HEK293 (cell line): ENCODE measurements around the gene SHROOM3.

Experiments
- CTCF ChIA-PET: fragments of 350-600 bp; formaldehyde crosslinking; extraction: SDS; loops from one replicate; lab custom pipeline; 2021; ENCODE audit warnings: antibody characterized with exemption; lab: Yijun Ruan, JAX
- POLR2A ChIA-PET: fragments of 300-600 bp; formaldehyde crosslinking; extraction: SDS; loops from one replicate; lab custom pipeline; 2020; ENCODE audit warnings: antibody characterized with exemption, inconsistent platforms; lab: Yijun Ruan, JAX
- H3K27ac ChIP-seq: fragments of 200-500 bp; sonication (Bioruptor generic); 2 replicates; pipeline ENCODE4 v1.5.1; 2014; ENCODE audit warnings: low read depth, low read length, control low read depth, inconsistent platforms; ENCODE audit errors: extremely low read depth
- H3K36me3 ChIP-seq, 2 experiments: fragments of 200-500 bp in 1 of 2; sonication (Bioruptor generic) in 1 of 2; 1 replicate in 1 of 2; 2 replicates in 1 of 2; pipeline ENCODE4 v1.5.1; 2014 to 2017; ENCODE audit warnings: inconsistent platforms in 2 of 2, low read length in 2 of 2; ENCODE audit not compliant: control insufficient read depth in 2 of 2, insufficient read depth in 1 of 2
- H3K4me1 ChIP-seq: fragments of 200-500 bp; sonication (Bioruptor generic); 2 replicates; pipeline ENCODE4 v1.5.1; 2014; ENCODE audit warnings: mild to moderate bottlenecking, low read length, inconsistent platforms; ENCODE audit not compliant: control insufficient read depth, insufficient read depth
- H3K4me3 ChIP-seq: 2 replicates; pipeline ENCODE4 v1.5.1; 2011; ENCODE audit warnings: low read depth, mild to moderate bottlenecking, control low read depth, low read length, moderate library complexity
- H3K9me3 ChIP-seq: fragments of 200-500 bp; sonication (Bioruptor generic); 2 replicates; pipeline ENCODE4 v1.5.1; 2014; ENCODE audit warnings: low read depth, low read length, inconsistent platforms; ENCODE audit not compliant: control insufficient read depth, insufficient read depth
- PRDM1 ChIP-seq: fragments of 450-650 bp; formaldehyde crosslinking; IDR thresholded peaks from 2 replicates; pipeline ENCODE4; 2016; ENCODE audit warnings: missing biosample characterization, missing genetic modification characterization
- PRDM6 ChIP-seq: fragments of 450-650 bp; formaldehyde crosslinking; IDR thresholded peaks from 2 replicates; pipeline ENCODE4 v1.5.1; 2017; ENCODE audit warnings: missing biosample characterization, missing genetic modification characterization
- WT1 ChIP-seq: fragments of 450-650 bp; formaldehyde crosslinking; IDR thresholded peaks from 2 replicates; pipeline ENCODE4 v1.5.1; 2016; ENCODE audit warnings: missing biosample characterization, missing genetic modification characterization
- ZNF10 ChIP-seq: fragments of 450-650 bp; formaldehyde crosslinking; IDR thresholded peaks from 2 replicates; pipeline ENCODE4 v1.5.1; 2017; ENCODE audit warnings: missing biosample characterization, missing genetic modification characterization
- ZNF138 ChIP-seq: fragments of 450-650 bp; formaldehyde crosslinking; IDR thresholded peaks from 2 replicates; pipeline ENCODE4 v1.5.1; 2016; ENCODE audit warnings: missing biosample characterization, missing genetic modification characterization, borderline replicate concordance
- ZNF184 ChIP-seq: fragments of 450-650 bp; IDR thresholded peaks from 2 replicates; pipeline ENCODE4 v1.5.1; 2018; ENCODE audit warnings: missing biosample characterization, mild to moderate bottlenecking, missing genetic modification characterization
- ZNF292 ChIP-seq: fragments of 450-650 bp; formaldehyde crosslinking; IDR thresholded peaks from 2 replicates; pipeline ENCODE4 v1.5.1; 2016; ENCODE audit warnings: low read depth, missing biosample characterization, missing genetic modification characterization, borderline replicate concordance
- ZNF518A ChIP-seq: fragments of 450-650 bp; formaldehyde crosslinking; conservative IDR thresholded peaks from 2 replicates; pipeline ENCODE4 v1.5.1; 2016; ENCODE audit warnings: low read depth, missing biosample characterization, missing genetic modification characterization
- ZNF629 ChIP-seq: fragments of 450-650 bp; formaldehyde crosslinking; IDR thresholded peaks from 2 replicates; pipeline ENCODE4 v1.5.1; 2017; ENCODE audit warnings: missing biosample characterization, missing genetic modification characterization
- ZSCAN18 ChIP-seq: fragments of 450-650 bp; formaldehyde crosslinking; IDR thresholded peaks from 2 replicates; pipeline ENCODE4 v1.5.1; 2016; ENCODE audit warnings: missing biosample characterization, missing genetic modification characterization

Gene SHROOM3

GRCh38 chr4:76601791-76602190, 166.8 kb downstream of the SHROOM3 start:
- ChIA-PET CTCF (no interaction called here), POLR2A (no interaction called here)
- Histone ChIP-seq H3K9me3 (no peaks in the 10 kb centered on the region), H3K4me1 (no peaks in the 10 kb centered on the region), H3K4me3 (no peak overlapping the region), H3K36me3 (no peaks in the 10 kb centered on the region), H3K27ac (no peak overlapping the region)
- TF ChIP-seq ZNF184 (tag by site-specific recombination) (no peak), PRDM1 (0 out of 2 replicates have a peak, but pooled peaks have one; percentile 31), ZNF518A (tag by site-specific recombination) (no peak)

DNA sequence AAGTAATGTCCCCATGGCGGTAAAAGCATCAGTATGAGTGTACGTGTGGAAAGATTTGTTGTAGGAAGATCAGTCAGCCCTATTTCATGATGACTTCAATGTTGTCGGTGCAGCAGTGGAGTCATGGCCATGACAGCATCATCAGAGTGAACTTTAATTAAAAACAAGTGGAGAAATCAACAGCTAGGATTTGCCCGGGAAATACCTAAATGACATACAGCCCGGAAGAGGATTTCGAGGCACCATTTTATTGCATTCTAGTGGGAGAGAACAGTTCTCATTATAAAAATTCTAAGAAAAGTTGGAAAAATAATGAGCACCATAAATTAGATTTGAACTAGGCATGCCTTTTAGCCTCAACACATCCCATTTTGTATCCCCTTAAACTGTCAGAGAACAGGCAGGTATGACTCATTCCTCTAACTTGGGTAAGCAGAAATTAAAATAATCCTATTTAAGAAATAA, 170.1 kb downstream of the SHROOM3 start:
- 0 out of 2 replicates have a peak, but pooled peaks have one; percentile 33 for TF ChIP-seq ZNF10 (tag by site-specific recombination)
- TF ChIP-seq ZSCAN18, result no peak
- TF ChIP-seq PRDM6, result peak; percentile 66
- peak; percentile 69 for TF ChIP-seq ZNF629 (tag by site-specific recombination)
- no peaks in the 10 kb centered on the region for H3K4me1 ChIP-seq
- ChIA-PET POLR2A (interaction anchor here (1.2 kb wide), 1 partner anchor 19 kb away, joined by 3 read pairs; no protein-coding TSS in a partner anchor), CTCF (interaction anchor here (0.6 to 0.7 kb wide), 3 partner anchors 19 to 568 kb away, joined by 3 read pairs; no protein-coding TSS in a partner anchor)
- no peak overlapping the region for H3K27ac ChIP-seq
- H3K4me3 ChIP-seq, result no peak overlapping the region
- no peaks in the 10 kb centered on the region for H3K36me3 ChIP-seq
- no peaks in the 10 kb centered on the region for H3K9me3 ChIP-seq

GRCh38 chr4:76606645-76607265, 171.7 kb downstream of the SHROOM3 start:
- ChIA-PET CTCF (no interaction called here), POLR2A (no interaction called here)
- H3K36me3 ChIP-seq, result no peaks in the 10 kb centered on the region
- no peaks in the 10 kb centered on the region for H3K9me3 ChIP-seq
- TF ChIP-seq ZNF138 (tag by site-specific recombination) (no peak), WT1 (0 out of 2 replicates have a peak, but pooled peaks have one; percentile 35), ZNF292 (tag by site-specific recombination) (no peak)
- no peak overlapping the region for H3K27ac ChIP-seq
- peaks cover 13% of the 10 kb centered on the region for H3K4me1 ChIP-seq
- no peak overlapping the region for H3K4me3 ChIP-seq
